PC-9 (cell line): ENCODE data around the gene GGACT.

Experiments used
- EZH2 ChIP-seq: fragments of 200-600 bp; sonication (generic); IDR thresholded peaks from 2 replicates; pipeline ENCODE4 v1.8.0; 2017; ENCODE audit warnings: antibody characterized with exemption, low read depth
- TF ChIP-seq, protein P1 (sequence below): fragments of 200-600 bp; sonication (generic); conservative IDR thresholded peaks from 2 replicates; pipeline ENCODE4 v1.6.1; 2017; ENCODE audit warnings: mixed run types, antibody characterized with exemption, mild to moderate bottlenecking, moderate library complexity

DNA sequence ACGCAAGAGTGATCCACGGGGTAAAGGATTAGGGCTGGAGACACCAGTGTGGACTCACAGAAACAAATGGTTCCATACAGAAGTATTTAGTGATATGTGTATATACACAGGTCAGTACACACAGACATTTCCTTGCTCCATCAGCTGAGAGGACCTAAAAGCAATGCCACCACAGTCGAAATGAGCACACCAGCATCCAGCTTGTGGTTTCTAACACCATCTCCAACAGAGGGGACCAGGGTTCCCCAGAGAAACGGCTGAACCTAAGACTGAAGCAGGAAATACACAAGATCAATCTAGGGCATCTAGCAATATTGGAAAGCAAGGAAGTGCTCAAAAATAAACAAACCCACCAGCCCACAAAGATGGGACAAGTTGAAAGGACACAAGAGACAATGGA is 7.6 kb downstream of the GGACT start:
- TF ChIP-seq, protein P1, sequence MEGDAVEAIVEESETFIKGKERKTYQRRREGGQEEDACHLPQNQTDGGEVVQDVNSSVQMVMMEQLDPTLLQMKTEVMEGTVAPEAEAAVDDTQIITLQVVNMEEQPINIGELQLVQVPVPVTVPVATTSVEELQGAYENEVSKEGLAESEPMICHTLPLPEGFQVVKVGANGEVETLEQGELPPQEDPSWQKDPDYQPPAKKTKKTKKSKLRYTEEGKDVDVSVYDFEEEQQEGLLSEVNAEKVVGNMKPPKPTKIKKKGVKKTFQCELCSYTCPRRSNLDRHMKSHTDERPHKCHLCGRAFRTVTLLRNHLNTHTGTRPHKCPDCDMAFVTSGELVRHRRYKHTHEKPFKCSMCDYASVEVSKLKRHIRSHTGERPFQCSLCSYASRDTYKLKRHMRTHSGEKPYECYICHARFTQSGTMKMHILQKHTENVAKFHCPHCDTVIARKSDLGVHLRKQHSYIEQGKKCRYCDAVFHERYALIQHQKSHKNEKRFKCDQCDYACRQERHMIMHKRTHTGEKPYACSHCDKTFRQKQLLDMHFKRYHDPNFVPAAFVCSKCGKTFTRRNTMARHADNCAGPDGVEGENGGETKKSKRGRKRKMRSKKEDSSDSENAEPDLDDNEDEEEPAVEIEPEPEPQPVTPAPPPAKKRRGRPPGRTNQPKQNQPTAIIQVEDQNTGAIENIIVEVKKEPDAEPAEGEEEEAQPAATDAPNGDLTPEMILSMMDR, result no peak
- no peak for TF ChIP-seq EZH2
